Activated CD4-positive, alpha-beta T cell treated with anti-CD3 and anti-CD28 coated beads, Interleukin-2, amount 50 U/mL, for 4 hours (primary cell): Measurements from ENCODE around the gene ITGA11.

Experiments used
- DNase-seq, 2 experiments: peaks; one replicate each; pipeline ENCODE4 v3.0.0-alpha.2; 2020

ITGA11 gene

GRCh38 chr15:68279779-68280753, 151.9 kb downstream of the ITGA11 start:
- DNase-seq = no peak

- peak in 1 of 2 experiments; percentile 15 for DNase-seq
These were observed 153.2 kb downstream of the ITGA11 start for GRCh38 chr15:68278595-68279405.

GRCh38 chr15:68278345-68278594, 153.7 kb downstream of the ITGA11 start:
- DNase-seq = peak in 1 of 2 experiments; percentile 69

- peak; percentile 81 to 83 for DNase-seq
These were observed 154.2 kb downstream of the ITGA11 start, which contains the start of gene FEM1B for GRCh38 chr15:68277603-68278344. FEM1B (plus strand) TSS chr15:68277745; CDS start chr15:68278418, 673 bp downstream.

- DNase-seq = no peak
These were observed 154.8 kb downstream of the ITGA11 start for GRCh38 chr15:68277131-68277602.

GRCh38 chr15:68276668-68277067, 155.3 kb downstream of the ITGA11 start:
- DNase-seq = no peak

- DNase-seq = no peak
These were observed 156.7 kb downstream of the ITGA11 start for GRCh38 chr15:68275165-68275746.

GRCh38 chr15:68274201-68274848, 157.6 kb downstream of the ITGA11 start:
- DNase-seq = no peak

GRCh38 chr15:68272721-68273271, 159.2 kb downstream of the ITGA11 start:
- no peak for DNase-seq

- no peak for DNase-seq
These were observed 160.0 kb downstream of the ITGA11 start for GRCh38 chr15:68271854-68272471.

GRCh38 chr15:68268405-68268804, 163.6 kb downstream of the ITGA11 start:
- no peak for DNase-seq

- no peak for DNase-seq
These were observed 166.3 kb downstream of the ITGA11 start for GRCh38 chr15:68265674-68266073.

- no peak for DNase-seq
These were observed 166.9 kb downstream of the ITGA11 start for GRCh38 chr15:68265081-68265480.

GRCh38 chr15:68264282-68264681, 167.7 kb downstream of the ITGA11 start:
- no peak for DNase-seq

GRCh38 chr15:68262514-68263356, 169.2 kb downstream of the ITGA11 start:
- no peak for DNase-seq

- DNase-seq = no peak
These were observed 170.0 kb downstream of the ITGA11 start for GRCh38 chr15:68261980-68262379.

GRCh38 chr15:68261241-68261640, 170.7 kb downstream of the ITGA11 start:
- no peak for DNase-seq

- no peak for DNase-seq
These were observed 172.1 kb downstream of the ITGA11 start for GRCh38 chr15:68259883-68260282.

GRCh38 chr15:68258692-68259091, 173.3 kb downstream of the ITGA11 start:
- DNase-seq = peak; percentile 7 to 9
